GM23338 (cell line): Measurements from ENCODE around the gene ANKHD1. TPM values are rescaled to one million over a fixed set of nuclear protein-coding genes. Genes with fewer than 3 reads are reported as not detected.

Experiments used
- ATAC-seq: fragments of 200-7000 bp; cut with Tn5 transposase; 3 replicates; pipeline ENCODE4 v1.9.1; 2020
- DNase-seq: peaks from one replicate; pipeline ENCODE4 v3.0.0-alpha.2; 2015; ENCODE audit warnings: low spot score
- H2AFZ ChIP-seq: fragments of 200-600 bp; sonication (generic); 2 replicates; pipeline ENCODE4 v1.8.0; 2016; ENCODE audit warnings: antibody characterized with exemption, mild to moderate bottlenecking, moderate library complexity
- H3F3A ChIP-seq: fragments of 200-600 bp; sonication (generic); replicated peaks from 2 replicates; pipeline ENCODE4 v1.8.0; 2017; ENCODE audit warnings: antibody characterized with exemption, mixed run types, low read depth
- H3K27ac ChIP-seq: fragments of 200-600 bp; sonication (generic); 2 replicates; pipeline ENCODE4 v1.6.1; 2016; ENCODE audit warnings: low read depth
- H3K27me3 ChIP-seq: fragments of 200-600 bp; sonication (generic); 2 replicates; pipeline ENCODE4 v1.8.0; 2016; ENCODE audit warnings: mild to moderate bottlenecking, mixed run types, moderate library complexity; ENCODE audit not compliant: insufficient read depth
- H3K36me3 ChIP-seq: fragments of 200-600 bp; sonication (generic); 2 replicates; pipeline ENCODE4 v1.8.0; 2016; ENCODE audit warnings: mild to moderate bottlenecking; ENCODE audit not compliant: insufficient read depth
- H3K4me1 ChIP-seq: fragments of 200-600 bp; sonication (generic); 2 replicates; pipeline ENCODE4 v1.8.0; 2016; ENCODE audit warnings: mild to moderate bottlenecking, moderate library complexity; ENCODE audit not compliant: insufficient read depth
- H3K4me2 ChIP-seq: fragments of 200-600 bp; sonication (generic); 2 replicates; pipeline ENCODE4 v1.7.1; 2017; ENCODE audit warnings: mixed run types
- H3K4me3 ChIP-seq: fragments of 200-600 bp; sonication (generic); 2 replicates; pipeline ENCODE4 v1.6.1; 2016; ENCODE audit warnings: mixed run types
- H3K79me2 ChIP-seq: fragments of 200-600 bp; sonication (generic); replicated peaks from 2 replicates; pipeline ENCODE4 v1.8.0; 2017; ENCODE audit warnings: mild to moderate bottlenecking; ENCODE audit not compliant: insufficient read depth
- H3K9me2 ChIP-seq: fragments of 200-600 bp; sonication (generic); 2 replicates; pipeline ENCODE4 v1.8.0; 2017; ENCODE audit not compliant: insufficient read depth
- H4K20me1 ChIP-seq: fragments of 200-600 bp; sonication (generic); replicated peaks from 2 replicates; pipeline ENCODE4 v1.8.0; 2017; ENCODE audit warnings: mild to moderate bottlenecking; ENCODE audit not compliant: insufficient read depth
- H3K27ac Mint-ChIP-seq: 2 replicates; pipeline ENCODE4 v1.8.0; 2020; ENCODE audit warnings: inconsistent platforms, mild to moderate bottlenecking, moderate library complexity, mixed read lengths
- H3K27me3 Mint-ChIP-seq: 3 replicates; pipeline ENCODE4 v1.8.0; 2022; ENCODE audit warnings: low read depth, mild to moderate bottlenecking, moderate library complexity, mixed read lengths, inconsistent platforms; ENCODE audit not compliant: insufficient read depth, poor library complexity
- H3K36me3 Mint-ChIP-seq: 3 replicates; pipeline ENCODE4 v1.8.0; 2021; ENCODE audit warnings: low read depth, mild to moderate bottlenecking, inconsistent platforms, moderate library complexity, mixed read lengths
- H3K4me1 Mint-ChIP-seq: 3 replicates; pipeline ENCODE4 v1.8.0; 2020; ENCODE audit warnings: mild to moderate bottlenecking, inconsistent platforms, mixed read lengths
- H3K4me3 Mint-ChIP-seq: 3 replicates; pipeline ENCODE4 v1.8.0; 2021; ENCODE audit warnings: moderate library complexity, mild to moderate bottlenecking, inconsistent platforms, mixed read lengths
- H3K9me3 Mint-ChIP-seq: 3 replicates; pipeline ENCODE4 v1.8.0; 2020; ENCODE audit warnings: moderate library complexity, mild to moderate bottlenecking, inconsistent platforms, mixed read lengths
- CREB1 ChIP-seq: fragments of 250-450 bp; sonication (Bioruptor Pico); IDR thresholded peaks from 2 replicates; pipeline ENCODE4 v1.5.0; 2020; ENCODE audit warnings: low read depth, mild to moderate bottlenecking, moderate library complexity
- CTCF ChIP-seq, 2 experiments: fragments of 200-600 bp in 1 of 2; sonication (generic) in 1 of 2; conservative IDR thresholded peaks; 2 replicates each; pipeline versions ENCODE4 v1.5.1 to v1.6.1; 2016 to 2017; ENCODE audit warnings: antibody characterized with exemption in 2 of 2, low read depth in 2 of 2, mild to moderate bottlenecking in 2 of 2, moderate library complexity in 1 of 2
- ETS1 ChIP-seq: IDR thresholded peaks from 2 replicates; pipeline ENCODE4 v1.6.1; 2016; ENCODE audit warnings: antibody characterized with exemption
- EZH2 ChIP-seq: fragments of 200-600 bp; sonication (generic); IDR thresholded peaks from one replicate; pipeline ENCODE4 v1.8.0; 2017; ENCODE audit warnings: antibody characterized with exemption, mild to moderate bottlenecking, low read depth; ENCODE audit not compliant: unreplicated experiment
- EZH2phosphoT487 ChIP-seq: fragments of 200-600 bp; sonication (generic); IDR thresholded peaks from one replicate; pipeline ENCODE4 v1.8.1; 2018; ENCODE audit warnings: antibody characterized with exemption; ENCODE audit not compliant: unreplicated experiment
- JUNB ChIP-seq: IDR thresholded peaks from one replicate; pipeline ENCODE4 v1.6.1; 2016; ENCODE audit warnings: antibody characterized with exemption; ENCODE audit not compliant: unreplicated experiment
- NANOG ChIP-seq: IDR thresholded peaks from 2 replicates; pipeline ENCODE4 v1.6.1; 2016; ENCODE audit warnings: antibody characterized with exemption, borderline replicate concordance
- POLR2AphosphoS5 ChIP-seq: IDR thresholded peaks from 2 replicates; pipeline ENCODE4 v1.6.1; 2016; ENCODE audit warnings: antibody characterized with exemption, low read depth
- REST ChIP-seq: IDR thresholded peaks from one replicate; pipeline ENCODE4 v1.6.1; 2018; ENCODE audit warnings: antibody characterized with exemption; ENCODE audit not compliant: unreplicated experiment
- STAT1 ChIP-seq: IDR thresholded peaks from one replicate; pipeline ENCODE4 v1.6.1; 2016; ENCODE audit warnings: antibody characterized with exemption; ENCODE audit not compliant: unreplicated experiment
- ZNF114 ChIP-seq: fragments of 250-450 bp; sonication (Bioruptor Pico); IDR thresholded peaks from 2 replicates; pipeline ENCODE4 v1.5.0; 2020; ENCODE audit warnings: mild to moderate bottlenecking, moderate library complexity
- ZNF331 ChIP-seq: fragments of 250-450 bp; sonication (Bioruptor Pico); IDR thresholded peaks from 2 replicates; pipeline ENCODE4 v1.5.0; 2020; ENCODE audit warnings: low read depth, mild to moderate bottlenecking, moderate library complexity
- ZNF462 ChIP-seq: fragments of 250-450 bp; sonication (Bioruptor Pico); IDR thresholded peaks from 2 replicates; pipeline ENCODE4 v1.5.0; 2020; ENCODE audit warnings: mild to moderate bottlenecking, moderate library complexity
- polyA plus RNA-seq: library from polyadenylated mRNA; unstranded; fragments of >200 nt; fragmentation: Nextera tagmentation; extraction: Ambion mirVana; gene quantifications from 2 replicates; pipeline ENCODE4 v1.2.1, GENCODE V29; 2016
- total RNA-seq: library from RNA; depleted of rRNA; stranded (reverse); fragments of >200 nt; shearing (Covaris generic); gene quantifications from 2 replicates; pipeline ENCODE4 v1.2.3, GENCODE V29; 2014

ANKHD1 gene
- total and polyA plus RNA-seq, 2 experiments from 2014 or later, result 73.0 to 119 TPM

- H3K79me2 ChIP-seq, result no peaks in the 10 kb centered on the region; the same call in none of the 2 replicates
Measured at GRCh38 chr5:140498591-140498990, 97.0 kb downstream of the ANKHD1 start.

More at GRCh38 chr5:140498591-140498990, 97.0 kb downstream of the ANKHD1 start:
- Histone ChIP-seq H2AFZ (no peak overlapping the region), H3K4me1 (no peaks in the 10 kb centered on the region), H3K27me3 (no peaks in the 10 kb centered on the region), H3F3A (no peaks in the 10 kb centered on the region), H3K36me3 (peaks cover 8% of the 10 kb centered on the region), H3K27ac (no peak overlapping the region), H3K4me3 (no peak overlapping the region), H3K9me2 (no peaks in the 10 kb centered on the region), H4K20me1 (peaks cover 5% of the 10 kb centered on the region; the same call in 1 of the 2 replicates), H3K4me2 (no peak overlapping the region)
- Mint-ChIP-seq H3K27me3 (no peaks in the 10 kb centered on the region), H3K4me3 (no peak overlapping the region), H3K27ac (no peak overlapping the region), H3K9me3 (no peaks in the 10 kb centered on the region), H3K36me3 (peaks cover 10% of the 10 kb centered on the region), H3K4me1 (no peaks in the 10 kb centered on the region)
- no peak for ATAC-seq
- TF ChIP-seq CTCF (conservative IDR thresholded peaks at IDR 0.05; ENCODE audit: low read depth in 2 of 2) (no peak), JUNB (no peak), ZNF331 (CRISPR knock-in tag) (no peak), POLR2AphosphoS5 (no peak), CREB1 (CRISPR knock-in tag) (no peak), ETS1 (no peak), ZNF114 (no peak), EZH2 (no peak), NANOG (no peak), STAT1 (no peak), REST (no peak), ZNF462 (CRISPR knock-in tag) (no peak), EZH2phosphoT487 (no peak)
- DNase-seq, result no peak
